Stomach (tissue), 4 donors: ENCODE data around the gene EEFSEC.

Experiments used
- CTCF ChIP-seq, 7 experiments: fragments of 450-650 bp in 4 of 7; fragments of 200-600 bp in 3 of 7; sonication (generic) in 3 of 7; IDR thresholded peaks; one replicate each; pipeline ENCODE4 v1.5.1; 2016 to 2019; ENCODE audit warnings: antibody characterized with exemption in 7 of 7, control low read depth in 2 of 7, mild to moderate bottlenecking in 1 of 7
- EP300 ChIP-seq: sonication (generic); formaldehyde crosslinking; IDR thresholded peaks from one replicate; pipeline ENCODE4 v1.6.1; 2017; ENCODE audit warnings: antibody characterized with exemption
- POLR2A ChIP-seq, 4 donors: fragments of 450-650 bp; IDR thresholded peaks; one replicate each; pipeline ENCODE4 v1.6.1; 2016; ENCODE audit warnings: antibody characterized with exemption in 4 of 4, control low read depth in 2 of 4, mild to moderate bottlenecking in 1 of 4, moderate library complexity in 1 of 4

- TF ChIP-seq CTCF (IDR thresholded peaks at IDR 0.05) = no peak
- TF ChIP-seq POLR2A (IDR thresholded peaks at IDR 0.05) = no peak
- TF ChIP-seq EP300 = no peak
Observed at GRCh38 chr3:128269006-128269775, 115.9 kb downstream of the EEFSEC start.
